Skeletal muscle satellite cell (primary cell): ENCODE data around the gene OBP2B.
"Not testable (repeated sequence)": the region's sequence is repeated elsewhere in the genome, so short reads cannot be mapped to it uniquely, and the experiment has no call there.

Experiments used
- H3K27me3 ChIP-seq: 2 replicates; pipeline ENCODE4 v1.7.0; 2013; ENCODE audit warnings: low read length; ENCODE audit not compliant: control insufficient read depth, insufficient read depth
- H3K36me3 ChIP-seq: 2 replicates; pipeline ENCODE4 v1.7.0; 2013; ENCODE audit warnings: mild to moderate bottlenecking, control low read depth, low read length; ENCODE audit not compliant: insufficient read depth
- H3K4me1 ChIP-seq: 2 replicates; pipeline ENCODE4 v1.7.0; 2013; ENCODE audit warnings: low read length; ENCODE audit not compliant: control insufficient read depth, insufficient read depth
- H3K4me2 ChIP-seq: 2 replicates; pipeline ENCODE4 v1.7.0; 2013; ENCODE audit warnings: mild to moderate bottlenecking, low read length
- H3K4me3 ChIP-seq: 2 replicates; pipeline ENCODE4 v1.7.0; 2013; ENCODE audit warnings: low read length
- H3K9ac ChIP-seq: 2 replicates; pipeline ENCODE4 v1.7.0; 2013; ENCODE audit warnings: mild to moderate bottlenecking, low read depth, low read length, moderate library complexity
- H3K9me3 ChIP-seq: replicated peaks from 2 replicates; pipeline ENCODE4 v1.7.0; 2013; ENCODE audit warnings: mild to moderate bottlenecking, control low read depth, low read length

OBP2B gene

DNA sequence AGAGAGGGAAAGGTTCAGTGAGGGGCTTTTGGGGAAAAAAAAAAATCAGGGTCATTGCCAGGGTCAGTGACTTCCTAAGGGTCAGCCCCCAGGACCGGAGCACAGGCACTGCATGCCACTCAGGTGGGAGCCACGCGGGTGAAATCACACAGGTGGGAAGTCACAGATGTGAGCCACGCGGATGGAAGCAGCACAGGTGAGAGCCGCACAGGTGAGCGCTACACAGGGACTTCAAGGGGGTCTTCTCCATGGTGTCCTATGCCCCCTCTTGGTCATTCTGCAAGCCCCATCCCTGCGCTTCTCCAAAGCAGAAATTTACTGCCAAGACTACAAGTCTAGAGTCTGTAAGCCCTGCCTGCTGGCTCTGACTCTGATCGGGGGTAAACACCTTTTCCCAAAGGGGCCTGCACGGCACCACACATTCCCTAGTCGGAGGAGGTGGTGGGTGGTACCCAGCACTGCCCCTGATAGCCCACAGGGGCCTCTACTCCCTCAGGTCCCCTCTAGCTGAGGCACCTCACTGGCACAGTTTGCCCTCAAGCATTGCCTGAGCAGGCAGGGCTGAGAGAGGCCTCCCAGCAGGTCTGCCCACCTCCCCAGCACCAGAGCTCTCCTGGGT is 18.3 kb upstream of the OBP2B start:
- no peak overlapping the region for H3K4me2 ChIP-seq
- no peak overlapping the region for H3K9ac ChIP-seq
- no peaks in the 10 kb centered on the region for H3K4me1 ChIP-seq
- no peak overlapping the region for H3K4me3 ChIP-seq
- no peaks in the 10 kb centered on the region for H3K36me3 ChIP-seq
- no peaks in the 10 kb centered on the region for H3K9me3 ChIP-seq
- peaks cover 30% of the 10 kb centered on the region for H3K27me3 ChIP-seq

GRCh38 chr9:133226219-133227171 is 17.4 kb upstream of the OBP2B start:
- Histone ChIP-seq H3K9me3 (no peaks in the 10 kb centered on the region), H3K4me1 (no peaks in the 10 kb centered on the region), H3K4me2 (no peak overlapping the region), H3K4me3 (no peak overlapping the region), H3K27me3 (peaks cover 26% of the 10 kb centered on the region), H3K9ac (no peak overlapping the region), H3K36me3 (no peaks in the 10 kb centered on the region)

DNA sequence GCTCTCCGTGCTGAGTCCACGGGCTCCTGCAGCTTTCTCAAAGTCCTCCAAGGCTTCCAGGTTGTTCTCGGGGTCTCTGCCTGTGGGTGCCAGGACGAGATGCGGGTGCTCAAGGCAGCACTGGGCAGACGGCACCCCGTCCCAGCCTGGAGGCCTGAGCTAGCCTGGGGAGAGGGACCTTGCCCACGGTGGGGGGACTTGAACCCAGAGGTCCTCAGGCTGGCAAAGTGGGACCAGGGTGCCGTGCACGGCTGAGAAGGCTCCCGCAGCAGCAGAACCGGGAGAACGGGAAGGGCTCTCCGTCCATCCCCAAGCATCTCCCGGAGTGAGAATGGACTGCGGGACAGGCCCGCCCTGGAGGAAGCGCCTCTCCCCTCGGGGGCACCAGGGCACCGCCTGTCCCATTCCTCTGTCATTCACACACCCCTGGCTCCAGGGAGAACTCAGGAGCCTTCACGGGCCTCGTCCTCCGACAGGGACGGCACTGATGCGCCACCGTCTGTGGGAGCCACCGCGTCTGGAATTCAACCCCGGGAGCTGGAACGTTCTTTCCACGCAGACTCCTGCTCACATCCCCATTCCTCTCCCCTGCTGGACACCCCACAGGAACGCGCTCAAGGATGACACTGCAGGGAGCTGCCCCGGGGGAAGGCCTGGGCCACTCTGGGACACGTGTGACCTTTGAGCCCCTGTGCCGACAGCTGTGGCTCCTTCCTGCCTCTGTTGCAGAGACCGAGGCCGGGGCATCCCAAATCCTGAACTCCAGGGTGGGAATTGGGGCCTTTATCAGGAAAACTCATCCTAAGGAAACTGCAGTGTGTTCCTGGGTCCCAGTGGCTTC is 16.3 kb upstream of the OBP2B start:
- Histone ChIP-seq H3K4me3 (no peak overlapping the region), H3K4me1 (no peaks in the 10 kb centered on the region), H3K9me3 (no peaks in the 10 kb centered on the region), H3K4me2 (no peak overlapping the region), H3K27me3 (peaks cover 37% of the 10 kb centered on the region), H3K9ac (no peak overlapping the region), H3K36me3 (no peaks in the 10 kb centered on the region)

GRCh38 chr9:133224762-133225161 is 15.7 kb upstream of the OBP2B start:
- no peaks in the 10 kb centered on the region for H3K4me1 ChIP-seq
- H3K27me3 ChIP-seq: peaks cover 42% of the 10 kb centered on the region
- H3K9me3 ChIP-seq: no peaks in the 10 kb centered on the region
- no peak overlapping the region for H3K9ac ChIP-seq
- no peaks in the 10 kb centered on the region for H3K36me3 ChIP-seq
- H3K4me2 ChIP-seq: no peak overlapping the region
- H3K4me3 ChIP-seq: no peak overlapping the region

- not testable (repeated sequence) for H3K9me3 ChIP-seq, H3K4me1 ChIP-seq, H3K9ac ChIP-seq, H3K4me2 ChIP-seq, H3K36me3 ChIP-seq, H3K4me3 ChIP-seq
- H3K27me3 ChIP-seq: peaks cover 56% of the 10 kb centered on the region
Measured at GRCh38 chr9:133223159-133223756, 14.2 kb upstream of the OBP2B start.

GRCh38 chr9:133221994-133222393 is 12.9 kb upstream of the OBP2B start:
- not testable (repeated sequence) for H3K4me3 ChIP-seq, H3K9me3 ChIP-seq, H3K9ac ChIP-seq, H3K36me3 ChIP-seq, H3K4me1 ChIP-seq, H3K4me2 ChIP-seq
- peaks cover 53% of the 10 kb centered on the region for H3K27me3 ChIP-seq

DNA sequence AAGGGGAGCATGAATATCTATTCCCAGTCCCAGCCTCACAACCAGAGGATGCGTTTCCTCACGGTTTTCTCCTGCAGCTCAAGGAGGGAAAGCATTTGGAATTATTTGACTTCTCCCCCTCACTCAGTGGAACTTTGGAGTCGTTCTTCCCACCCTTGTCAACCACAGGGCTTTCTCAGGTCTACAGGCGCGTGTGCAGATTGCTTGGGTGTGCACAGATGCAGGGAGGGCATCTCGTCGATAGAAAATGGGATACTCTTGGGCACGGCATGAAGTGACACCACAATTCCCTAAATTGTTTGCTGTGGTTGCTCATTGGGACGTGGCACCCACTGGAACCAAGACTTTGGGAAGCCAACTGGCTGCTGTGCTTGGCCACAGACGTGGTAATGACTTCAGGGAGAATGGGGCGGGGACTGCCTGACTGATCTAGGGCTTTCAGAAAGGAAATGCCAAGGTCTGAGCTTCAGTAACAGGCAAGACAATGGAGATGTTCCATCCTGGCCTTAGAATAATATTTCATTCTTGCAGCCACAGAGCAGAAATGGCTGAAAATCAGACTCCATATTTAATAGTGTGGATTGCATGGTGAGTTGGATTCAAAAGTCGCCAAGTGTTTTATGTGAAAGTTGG is 12.2 kb upstream of the OBP2B start:
- Histone ChIP-seq H3K9me3 (no peaks in the 10 kb centered on the region), H3K4me1 (no peaks in the 10 kb centered on the region), H3K4me3 (no peak overlapping the region), H3K36me3 (no peaks in the 10 kb centered on the region), H3K27me3 (peaks cover 54% of the 10 kb centered on the region), H3K9ac (no peak overlapping the region), H3K4me2 (no peak overlapping the region)

DNA sequence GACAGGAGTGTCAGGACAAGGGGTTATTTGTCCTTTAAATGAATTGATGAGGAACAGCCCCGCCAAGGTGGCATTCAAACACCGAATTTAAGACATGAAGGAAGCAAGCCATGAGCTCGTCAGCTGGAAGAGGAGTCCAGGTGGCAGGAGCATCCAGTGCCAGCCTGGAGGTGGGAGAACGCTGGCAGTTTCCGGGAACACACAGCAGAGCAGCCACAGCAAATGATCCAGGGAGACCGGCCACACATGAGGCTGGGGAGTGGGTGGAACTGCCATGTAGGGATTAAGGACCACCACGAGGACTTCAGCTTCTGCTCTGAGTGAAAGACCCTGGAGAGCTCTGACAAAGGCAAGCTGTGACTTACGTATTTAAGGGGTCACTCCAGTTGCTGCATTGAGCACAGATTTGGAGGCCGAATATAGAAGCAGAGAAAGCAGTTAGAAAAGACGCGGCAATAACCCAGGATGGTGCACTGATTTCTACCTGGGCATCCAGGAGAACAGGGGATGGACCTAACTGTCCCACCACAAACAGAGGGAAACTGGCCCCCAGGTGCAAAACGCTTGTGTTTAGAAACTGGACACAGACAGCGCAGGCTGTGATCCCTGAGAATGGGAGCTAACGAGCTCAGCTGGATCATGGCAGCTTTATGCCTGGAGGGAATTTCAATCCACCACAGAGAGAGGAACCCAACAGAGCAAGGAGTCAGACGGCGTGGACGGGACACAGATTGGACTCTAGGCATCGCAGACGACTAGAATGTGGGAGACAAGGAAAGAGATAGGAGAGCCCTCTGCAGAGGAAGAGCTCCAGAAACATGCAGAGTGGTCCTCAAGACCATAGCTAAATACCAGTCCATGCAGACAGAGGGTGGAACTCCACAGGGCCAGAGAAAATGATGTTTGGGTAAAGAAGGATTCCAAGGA is 9.3 kb upstream of the OBP2B start:
- peaks cover 53% of the 10 kb centered on the region for H3K27me3 ChIP-seq
- not testable (repeated sequence) for H3K36me3 ChIP-seq, H3K9ac ChIP-seq, H3K9me3 ChIP-seq, H3K4me1 ChIP-seq, H3K4me3 ChIP-seq, H3K4me2 ChIP-seq

DNA sequence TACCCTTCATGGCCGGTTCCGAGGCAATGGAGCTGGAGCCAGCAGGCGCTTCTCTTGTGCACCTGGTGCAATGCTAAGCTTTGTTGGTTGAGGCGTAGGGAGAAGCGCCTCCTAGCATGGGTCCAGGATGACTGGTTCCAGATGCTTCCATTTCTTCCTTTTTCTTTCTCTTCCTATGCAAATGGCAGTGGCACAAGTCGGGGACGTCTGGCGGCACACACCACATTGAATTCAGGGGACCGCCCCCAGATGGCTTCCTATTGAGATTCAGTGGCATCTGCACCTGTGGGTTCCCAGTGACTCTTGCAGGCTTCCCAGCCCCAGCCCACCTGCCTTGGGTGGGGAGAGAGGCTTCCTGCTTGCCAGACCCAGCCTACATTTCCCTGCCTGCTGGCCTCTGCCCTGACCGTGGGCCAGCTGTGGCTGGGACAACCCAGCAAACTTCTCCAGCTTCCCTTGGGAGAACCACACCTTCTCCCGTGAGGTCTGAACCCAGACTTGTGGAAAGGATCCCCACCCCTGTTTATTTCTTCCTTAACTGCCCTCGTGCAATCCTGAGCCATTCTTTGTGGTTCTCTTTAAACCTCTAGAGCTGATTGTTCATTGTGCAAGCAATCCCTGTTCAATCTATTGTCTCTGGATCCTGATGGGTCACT is 8.4 kb upstream of the OBP2B start:
- H3K4me3 ChIP-seq, H3K9me3 ChIP-seq, H3K4me2 ChIP-seq: not testable (repeated sequence)

GRCh38 chr9:133214276-133214675 is 5.2 kb upstream of the OBP2B start:
- not testable (repeated sequence) for H3K9me3 ChIP-seq, H3K4me1 ChIP-seq, H3K9ac ChIP-seq, H3K36me3 ChIP-seq, H3K4me2 ChIP-seq, H3K4me3 ChIP-seq
- H3K27me3 ChIP-seq: peaks cover 43% of the 10 kb centered on the region

More for the DNA sequence above, 8.4 kb upstream of the OBP2B start:
- H3K4me1 ChIP-seq, H3K9ac ChIP-seq, H3K36me3 ChIP-seq: not testable (repeated sequence)
- H3K27me3 ChIP-seq: peaks cover 48% of the 10 kb centered on the region
